Stimulated activated CD4-positive, alpha-beta T cell treated with anti-CD3 and anti-CD28 coated beads, Interleukin-1b, Interleukin-23, amount 100 ng/mL, for 24 hours (primary cell): ENCODE measurements around the gene TBC1D14.

Experiments used
- DNase-seq, 4 experiments: peaks; one replicate each; pipeline ENCODE4 v3.0.0-alpha.2; 2020; ENCODE audit warnings: low read depth in 4 of 4, low spot score in 1 of 4

The TBC1D14 gene, protein sequence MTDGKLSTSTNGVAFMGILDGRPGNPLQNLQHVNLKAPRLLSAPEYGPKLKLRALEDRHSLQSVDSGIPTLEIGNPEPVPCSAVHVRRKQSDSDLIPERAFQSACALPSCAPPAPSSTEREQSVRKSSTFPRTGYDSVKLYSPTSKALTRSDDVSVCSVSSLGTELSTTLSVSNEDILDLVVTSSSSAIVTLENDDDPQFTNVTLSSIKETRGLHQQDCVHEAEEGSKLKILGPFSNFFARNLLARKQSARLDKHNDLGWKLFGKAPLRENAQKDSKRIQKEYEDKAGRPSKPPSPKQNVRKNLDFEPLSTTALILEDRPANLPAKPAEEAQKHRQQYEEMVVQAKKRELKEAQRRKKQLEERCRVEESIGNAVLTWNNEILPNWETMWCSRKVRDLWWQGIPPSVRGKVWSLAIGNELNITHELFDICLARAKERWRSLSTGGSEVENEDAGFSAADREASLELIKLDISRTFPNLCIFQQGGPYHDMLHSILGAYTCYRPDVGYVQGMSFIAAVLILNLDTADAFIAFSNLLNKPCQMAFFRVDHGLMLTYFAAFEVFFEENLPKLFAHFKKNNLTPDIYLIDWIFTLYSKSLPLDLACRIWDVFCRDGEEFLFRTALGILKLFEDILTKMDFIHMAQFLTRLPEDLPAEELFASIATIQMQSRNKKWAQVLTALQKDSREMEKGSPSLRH

DNA sequence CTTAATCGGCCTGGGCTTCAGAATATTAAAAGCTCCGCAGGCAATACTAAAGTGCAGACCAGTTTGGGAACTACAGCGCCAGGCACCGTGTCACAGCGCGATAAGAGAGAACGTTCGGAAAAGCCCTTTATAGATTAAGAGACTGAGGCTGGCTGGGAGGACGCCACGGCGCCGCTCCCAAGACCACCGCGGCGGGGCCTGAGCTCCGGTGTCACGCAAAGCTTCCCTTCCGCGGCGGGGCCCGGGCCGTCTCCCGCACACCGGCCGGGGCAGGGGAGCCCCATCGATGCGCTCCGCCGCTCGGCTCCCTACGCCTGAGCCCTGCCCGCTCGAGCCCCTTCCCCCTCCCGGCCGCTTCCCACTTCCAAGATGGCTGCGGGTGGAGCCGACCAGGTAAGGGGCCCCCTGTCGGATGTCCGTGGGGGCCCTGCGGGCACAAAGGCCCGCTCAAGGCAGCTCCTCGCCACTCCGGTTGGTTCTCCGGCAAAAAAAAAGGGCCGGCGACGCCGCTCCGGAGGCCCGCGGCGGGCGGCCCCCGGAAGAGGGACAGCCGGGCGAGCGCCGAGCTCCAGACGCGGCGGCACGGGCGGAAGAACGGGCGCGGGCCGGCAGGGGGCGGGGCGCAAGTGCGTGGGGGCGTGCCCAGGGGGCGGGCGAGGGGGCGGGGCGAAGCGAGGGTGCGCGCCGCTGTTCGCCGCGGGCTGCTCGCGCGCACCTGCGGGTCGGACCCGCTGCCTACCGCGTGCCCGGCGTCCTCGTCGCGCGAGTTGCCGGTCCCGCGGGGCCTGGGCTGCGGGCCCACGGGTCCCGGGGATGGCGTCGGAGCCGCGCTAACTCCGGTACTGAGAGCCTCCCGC is at the start of gene TBC1D14:
Gene TBC1D14, plus strand, starts transcription at position 714 of the 857 bp plus-strand sequence. CDS start 13,564 bp downstream, outside the sequence.
- DNase-seq, result peak; percentile 76 to 86 (median 83)

DNA sequence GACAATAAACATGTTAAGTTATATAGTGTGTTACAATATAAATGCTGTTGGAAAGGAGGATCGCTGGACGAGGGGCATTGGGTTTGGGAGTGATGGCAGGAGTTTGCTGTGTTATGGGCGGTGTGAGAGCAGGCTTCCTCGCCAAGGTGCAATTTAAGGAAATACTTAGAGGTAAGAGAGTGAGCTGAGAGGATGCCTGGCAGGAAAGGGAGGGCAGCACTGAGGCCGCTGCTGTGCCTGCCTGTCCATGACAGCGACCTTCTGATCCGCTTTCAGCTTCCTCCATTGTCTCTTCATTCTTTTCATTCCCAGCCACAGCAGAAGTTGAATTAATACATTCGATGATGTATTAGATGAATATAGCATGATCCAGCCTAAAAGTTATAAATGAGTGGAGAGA is 41.2 kb upstream of the TBC1D14 start:
- no peak for DNase-seq

DNA sequence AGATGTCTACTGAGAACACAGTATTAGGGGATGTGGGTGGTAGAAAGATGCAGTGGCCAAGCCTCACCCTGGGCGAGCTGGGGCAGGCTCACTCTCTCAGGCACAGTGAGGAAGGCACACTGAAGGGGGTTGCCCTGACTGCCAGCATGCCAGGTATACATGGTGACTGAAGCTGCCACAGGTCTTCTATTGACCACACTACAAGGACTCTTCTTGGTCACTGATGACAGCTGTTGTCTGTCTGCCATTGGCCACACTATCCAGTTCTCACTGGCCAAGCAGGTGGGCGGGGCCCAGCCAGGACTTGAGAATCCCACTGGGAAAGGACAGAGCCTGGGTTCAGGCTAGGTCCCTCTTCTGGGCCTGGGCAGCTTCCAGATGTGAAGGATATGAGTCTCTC is 39.7 kb upstream of the TBC1D14 start:
- DNase-seq, result no peak

DNA sequence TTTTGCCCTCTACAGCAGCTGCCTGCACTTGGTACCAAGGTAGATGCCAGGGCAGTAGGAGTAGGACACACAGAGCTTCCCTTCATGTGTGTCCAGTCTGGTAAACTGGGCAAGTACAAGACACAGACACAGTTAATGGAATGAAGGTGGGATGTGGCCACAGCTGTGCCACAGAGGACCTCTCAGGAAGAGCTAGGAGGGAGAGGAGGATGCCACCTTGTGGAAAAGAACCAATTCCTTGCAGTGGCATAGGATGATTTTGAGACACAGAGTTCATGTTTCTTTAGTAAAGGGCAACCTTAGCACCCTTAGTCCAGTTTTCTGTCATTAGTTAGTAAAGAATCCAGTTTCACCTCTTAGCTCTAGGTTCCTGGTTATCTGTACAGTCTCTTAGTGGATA is 36.3 kb upstream of the TBC1D14 start:
- no peak for DNase-seq

DNA sequence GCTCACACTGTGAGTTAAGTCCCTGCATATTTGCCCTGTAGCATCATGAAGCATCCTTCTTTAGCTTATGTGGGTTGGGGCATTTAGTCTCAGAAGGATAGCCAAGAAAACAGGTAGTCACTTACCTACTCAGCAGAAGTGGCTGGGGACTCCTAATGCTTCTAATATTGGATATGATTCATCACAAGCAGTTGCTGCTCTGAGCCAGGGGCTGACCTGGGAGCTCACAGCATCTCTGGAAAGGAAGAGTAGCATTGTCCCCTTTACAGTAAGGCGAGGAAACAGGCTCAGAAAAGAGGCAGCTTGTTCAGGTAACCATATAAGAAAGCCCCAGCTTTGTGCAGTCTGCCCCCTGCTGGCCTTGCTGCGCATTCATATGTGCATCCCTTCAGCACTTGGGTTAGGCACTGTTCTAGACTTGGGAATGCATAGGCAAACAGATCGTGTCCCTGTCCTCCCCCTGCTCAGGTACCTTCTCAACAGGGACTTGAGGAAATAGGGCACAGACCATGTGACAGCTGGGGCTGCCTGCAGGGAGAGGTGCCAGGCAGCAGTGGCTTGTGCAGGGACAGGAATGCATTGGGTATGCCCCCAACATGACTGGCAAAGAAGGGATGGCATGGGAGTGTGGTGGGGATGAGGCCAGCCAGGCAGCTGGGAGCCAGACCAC is 35.7 kb upstream of the TBC1D14 start:
- peak; percentile 61 to 70 (median 64) for DNase-seq

DNA sequence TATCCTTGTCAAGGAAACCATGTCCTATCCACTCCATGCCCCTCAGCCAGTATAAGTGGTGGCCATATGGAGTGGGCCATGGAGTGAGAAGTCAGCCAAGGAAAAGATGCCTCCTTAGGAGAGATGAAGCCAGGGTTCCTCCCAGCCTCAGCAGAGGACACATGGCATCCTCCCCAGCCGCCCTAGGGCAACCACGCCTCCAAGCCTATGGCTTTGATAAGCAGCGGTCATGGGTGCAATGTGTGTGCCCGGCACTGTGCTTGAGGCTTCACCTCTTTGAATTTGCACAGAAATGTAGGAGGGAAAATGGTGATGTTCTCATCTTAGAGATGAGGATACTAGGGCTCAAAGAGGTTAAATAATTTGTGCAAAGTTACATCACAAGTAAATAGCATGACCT is 34.6 kb upstream of the TBC1D14 start:
- DNase-seq, result no peak

DNA sequence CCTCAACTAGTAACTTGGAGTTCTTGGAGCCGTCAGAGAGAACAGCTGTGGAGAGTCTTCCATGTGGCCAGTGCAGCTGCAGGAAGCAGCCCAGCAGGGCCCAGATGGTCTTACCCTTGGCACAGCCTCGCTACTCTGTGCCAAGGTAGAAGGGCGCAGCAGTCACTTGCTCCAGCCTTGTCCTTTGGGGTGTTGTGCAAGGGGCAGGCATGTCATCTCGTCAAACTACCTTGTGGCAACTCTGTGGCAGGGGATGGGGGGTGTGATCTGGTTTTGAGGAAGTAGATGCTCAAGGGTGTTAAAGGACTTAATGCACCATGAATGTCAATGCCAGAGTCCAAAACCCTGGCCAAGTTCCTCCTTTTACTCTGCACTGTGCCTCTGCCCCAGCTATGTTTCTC is 34.2 kb upstream of the TBC1D14 start:
- no peak for DNase-seq

DNA sequence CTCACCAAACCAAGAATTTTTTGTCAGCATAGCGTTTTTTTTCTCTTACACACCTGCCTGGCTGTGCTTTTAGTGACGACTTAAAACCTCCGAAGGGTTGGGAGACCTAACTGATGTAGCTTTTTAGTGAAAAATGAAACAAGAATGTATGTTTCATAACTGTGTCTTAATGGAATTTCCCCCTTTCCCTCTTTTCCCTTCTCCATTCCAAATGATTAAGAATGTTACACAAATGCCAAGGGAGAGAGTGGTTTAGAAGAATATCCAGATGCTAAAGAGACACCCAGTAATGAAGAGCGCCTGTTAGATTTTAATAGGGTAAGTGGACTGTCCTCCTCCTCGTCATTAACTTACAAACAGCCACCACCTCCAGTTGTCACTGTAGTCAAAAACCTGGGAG is 33.2 kb upstream of the TBC1D14 start:
- DNase-seq, result no peak

DNA sequence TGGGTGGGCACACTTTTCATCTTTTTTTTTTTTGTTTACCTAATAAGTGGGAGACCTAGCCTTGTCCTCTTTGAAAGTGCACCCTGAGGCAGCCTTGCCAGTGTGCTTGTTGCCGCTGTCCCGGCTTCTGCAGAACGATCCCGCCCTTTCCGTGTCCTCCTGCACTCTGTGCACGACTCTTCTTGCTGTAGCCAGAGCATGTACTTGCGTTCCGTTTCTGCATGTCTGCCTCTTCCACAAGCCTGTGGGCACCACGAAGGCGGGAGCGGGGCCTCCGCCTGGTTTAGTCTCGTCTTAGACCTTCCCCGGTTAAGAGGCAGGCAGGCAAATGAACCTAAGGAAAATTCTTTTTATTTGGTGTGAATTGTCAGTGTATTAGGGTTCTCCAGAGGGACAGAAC is 32.6 kb upstream of the TBC1D14 start:
- DNase-seq, result no peak

DNA sequence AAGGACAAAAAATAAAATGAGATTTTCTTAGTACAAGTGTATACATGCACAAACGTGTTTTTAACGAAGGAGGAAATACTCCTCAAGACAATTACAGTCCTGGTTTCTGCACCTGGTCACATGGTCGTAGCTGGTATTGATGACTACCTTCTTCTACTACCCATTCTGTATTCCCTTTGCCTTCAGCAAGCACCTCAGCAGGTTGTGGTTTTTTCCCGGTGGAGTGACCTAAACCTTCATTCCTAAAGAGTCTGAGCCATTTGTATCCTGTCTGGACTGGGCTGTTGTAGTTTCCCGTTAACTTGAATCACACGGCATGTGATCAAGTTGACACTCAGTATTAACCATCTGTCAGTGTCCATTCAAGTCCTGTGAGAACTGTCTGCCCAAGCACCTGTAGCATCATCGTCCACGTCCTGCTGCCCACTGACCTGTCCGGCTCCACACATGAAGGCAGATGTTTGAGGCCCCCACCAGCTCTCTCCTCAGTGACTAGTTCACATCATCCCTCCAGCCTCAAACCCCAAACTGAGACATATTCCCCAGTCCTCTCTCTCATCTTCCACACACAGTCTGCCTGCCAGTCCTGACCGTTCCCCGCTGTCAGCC is 31.1 kb upstream of the TBC1D14 start:
- DNase-seq, result no peak

DNA sequence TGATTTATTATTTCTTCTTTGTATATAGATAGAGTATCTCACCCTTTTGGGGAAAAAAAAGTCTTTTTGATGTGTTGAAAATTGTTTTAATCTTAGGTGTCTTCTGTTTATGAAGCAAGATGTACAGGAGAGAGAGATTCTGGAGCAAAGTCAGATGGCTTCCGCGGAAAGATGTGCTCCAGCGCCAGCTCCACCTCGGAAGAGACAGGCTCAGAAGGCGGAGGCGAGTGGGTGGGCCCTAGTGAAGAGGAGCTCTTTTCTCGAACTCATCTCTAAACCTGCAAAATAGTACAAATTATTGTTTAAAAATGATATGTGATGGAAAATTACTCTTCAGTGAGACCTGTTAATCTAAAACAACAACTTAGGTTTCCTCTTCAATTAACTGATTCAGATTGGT is 28.9 kb upstream of the TBC1D14 start:
- DNase-seq, result no peak

DNA sequence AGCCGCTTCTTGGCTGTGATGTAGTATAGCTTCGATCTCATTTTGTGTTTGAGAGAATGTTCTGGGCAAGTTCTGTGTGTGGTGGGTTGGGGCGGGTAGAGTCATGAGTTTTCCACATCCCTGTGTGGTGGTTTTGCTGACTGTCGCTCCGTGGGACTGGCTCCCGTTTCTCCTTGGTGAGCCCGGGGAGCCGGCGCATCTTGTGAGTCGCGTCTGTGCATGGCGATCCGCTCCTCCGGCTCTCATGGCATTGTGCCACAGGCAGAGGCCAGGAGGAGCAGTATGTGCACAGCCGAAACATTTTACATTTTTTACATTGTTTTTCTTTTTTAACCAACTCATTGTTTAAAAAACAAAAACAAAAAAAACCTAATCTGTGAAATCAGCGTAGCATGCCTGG is 27.7 kb upstream of the TBC1D14 start:
- no peak for DNase-seq

DNA sequence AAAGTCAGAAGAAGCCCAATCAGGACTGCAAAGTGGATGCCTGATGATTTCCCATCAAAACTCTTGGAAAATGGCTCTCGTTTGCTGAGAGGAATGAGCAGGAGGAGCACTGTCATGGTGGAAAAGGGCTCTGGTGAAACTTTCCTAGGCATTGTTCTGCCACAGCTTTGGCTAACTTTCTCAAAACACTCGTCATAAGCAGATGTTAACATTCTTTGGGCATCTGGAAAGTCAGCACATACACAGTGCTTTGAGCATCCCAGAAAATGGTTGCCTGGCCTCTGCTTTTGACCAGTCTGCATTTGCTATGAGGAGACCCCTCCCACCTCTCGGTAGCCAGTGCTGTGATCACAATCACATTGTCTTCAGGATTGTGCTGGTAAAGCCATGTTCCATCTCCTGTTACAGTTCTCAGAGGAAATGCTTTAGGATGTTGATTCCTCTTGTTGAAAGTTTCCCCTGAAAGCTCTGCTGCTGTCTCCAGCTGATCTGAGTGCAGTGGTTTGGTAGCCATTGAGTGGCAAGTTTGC is 25.2 kb upstream of the TBC1D14 start:
- DNase-seq, result no peak

DNA sequence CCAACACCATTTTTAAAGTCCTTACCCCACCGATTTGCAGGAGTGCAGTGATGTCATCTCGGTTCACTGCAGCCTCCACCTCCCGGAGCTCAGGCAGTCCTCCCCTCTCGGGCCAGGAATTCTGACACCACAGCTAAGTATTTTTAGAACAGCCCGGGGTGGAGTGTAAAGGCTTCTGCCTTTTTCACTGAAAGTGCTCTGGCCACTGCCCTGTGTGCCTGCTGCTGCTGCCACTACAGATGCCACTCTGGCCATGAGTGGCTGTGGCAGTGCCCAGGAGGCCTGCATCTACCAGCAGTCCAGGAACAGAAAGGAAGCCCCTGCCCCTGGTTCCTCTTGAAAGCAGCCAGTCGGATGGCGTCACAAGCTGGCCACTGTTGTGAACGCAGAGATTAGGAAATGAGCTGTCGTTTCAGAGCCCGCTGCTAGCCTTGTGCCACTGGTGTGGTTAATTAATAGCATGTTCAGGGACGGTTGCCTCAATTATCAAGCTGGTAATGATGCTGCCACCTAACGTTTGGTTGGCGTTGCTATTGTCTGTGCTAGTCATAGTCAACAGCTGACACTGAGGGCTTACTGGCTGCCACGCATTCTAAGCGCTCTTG is 23.6 kb upstream of the TBC1D14 start:
- DNase-seq, result no peak

DNA sequence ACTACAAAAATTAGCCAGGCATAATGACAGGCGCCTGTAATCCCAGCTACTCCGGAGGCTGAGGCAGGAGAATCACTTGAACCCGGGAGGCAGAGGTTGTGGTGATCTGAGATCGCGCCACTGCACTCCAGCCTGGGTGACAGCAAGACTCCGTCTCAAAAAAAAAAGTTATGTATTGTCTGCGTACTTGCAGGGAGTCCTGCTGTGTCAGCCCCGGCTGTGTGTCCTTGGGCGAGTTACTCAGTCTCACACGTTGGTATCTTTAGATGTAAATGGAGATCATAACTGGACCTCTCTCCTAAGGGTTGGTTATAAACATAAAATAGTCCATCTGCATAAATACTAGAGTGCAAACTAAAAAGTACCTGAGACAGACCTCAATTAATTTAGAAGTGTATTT is 22.7 kb upstream of the TBC1D14 start:
- no peak for DNase-seq

DNA sequence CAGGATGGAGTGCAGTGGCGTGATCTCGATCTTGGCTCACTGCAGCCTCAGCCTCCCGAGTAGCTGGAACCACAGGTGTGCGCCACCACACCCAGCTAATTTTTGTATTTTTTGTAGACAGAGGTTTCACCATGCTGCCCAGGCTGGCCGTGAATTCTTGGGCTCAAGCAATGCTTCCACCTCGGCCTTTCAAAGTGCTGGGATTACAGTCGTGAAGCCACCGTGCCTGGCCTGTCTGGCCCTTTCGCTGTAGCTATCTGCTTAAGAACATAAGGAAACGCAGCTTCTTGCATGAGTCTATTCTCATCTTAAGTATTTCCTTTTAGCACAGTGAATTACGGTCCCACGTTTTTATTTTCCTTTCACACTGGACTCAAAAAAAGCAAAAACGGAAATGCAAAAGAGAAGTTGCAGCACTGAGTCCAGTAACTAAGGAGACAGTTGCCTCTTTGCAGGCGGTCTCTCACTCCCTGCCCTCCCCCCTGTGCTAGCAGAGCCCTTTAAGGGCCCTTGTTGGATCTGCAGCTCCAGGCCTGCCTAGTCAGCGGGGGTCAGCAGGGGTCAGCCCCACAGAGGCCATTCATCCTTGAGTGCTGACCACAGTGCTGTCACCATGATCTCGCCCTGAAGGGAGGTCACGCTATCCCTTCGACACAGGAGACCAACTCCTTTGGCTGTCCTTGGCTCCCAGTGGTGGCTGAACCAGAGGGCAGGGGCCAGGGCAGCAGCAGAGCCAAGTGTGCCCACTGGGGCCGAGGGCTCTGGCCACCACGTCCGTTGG is 21.8 kb upstream of the TBC1D14 start:
- no peak for DNase-seq

DNA sequence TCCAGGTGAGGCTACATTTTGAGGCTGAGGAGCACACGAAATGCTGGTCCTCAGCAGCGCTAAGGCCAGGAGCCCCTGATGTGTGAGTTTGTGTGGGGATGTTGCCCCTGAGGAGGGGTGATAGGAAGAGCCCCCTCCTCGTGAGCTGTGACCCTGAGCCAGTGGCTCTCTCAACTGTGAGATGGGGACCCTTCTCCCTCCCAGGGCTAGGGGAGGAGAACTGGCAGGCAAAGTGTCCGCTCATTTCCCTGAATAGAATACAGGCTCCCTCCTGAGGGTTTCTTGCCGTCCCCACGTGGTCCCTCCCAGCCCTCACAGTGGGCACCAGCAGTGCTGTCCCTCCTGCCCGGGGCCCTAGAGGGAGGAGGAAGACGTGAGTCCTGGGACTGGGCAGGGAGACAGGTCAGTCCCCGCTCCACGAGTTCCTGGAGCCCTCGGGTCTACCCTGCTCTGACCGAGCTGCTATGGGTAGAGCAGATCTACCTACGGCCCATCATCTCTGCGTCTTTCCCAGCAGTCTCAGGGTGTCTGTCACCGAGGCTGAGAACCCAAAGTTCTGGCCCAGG is 21.0 kb upstream of the TBC1D14 start:
- DNase-seq, result no peak

DNA sequence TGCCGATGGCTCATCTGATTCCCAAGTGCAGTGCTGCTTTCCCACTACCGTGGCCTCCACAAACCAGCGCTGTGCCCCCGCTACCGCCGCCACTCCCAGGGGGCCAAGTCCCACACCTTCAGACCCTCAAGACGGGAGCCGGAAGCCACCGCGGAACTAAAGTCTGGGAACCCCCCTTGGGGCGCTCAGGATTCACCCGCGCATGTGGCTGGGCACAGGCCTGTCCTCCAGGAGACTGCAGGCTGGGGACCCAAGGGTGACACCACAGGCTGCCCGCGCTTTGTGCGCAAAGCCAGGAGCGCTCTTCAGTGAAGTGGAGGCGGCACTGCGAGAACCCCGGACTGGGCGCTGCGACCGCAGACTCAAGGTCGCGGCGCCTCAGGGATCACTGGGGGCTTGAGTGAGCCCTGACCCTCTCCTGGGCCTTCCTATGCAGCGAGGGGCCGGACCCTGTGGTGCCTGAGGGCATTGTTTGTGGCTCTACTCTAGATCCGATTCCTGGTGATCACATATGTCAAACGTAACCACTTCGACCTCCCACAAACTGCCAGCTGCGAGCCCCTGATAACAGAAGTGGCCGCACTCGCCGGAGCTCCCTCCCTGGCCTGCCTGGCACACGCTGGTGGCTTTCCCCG is 20.4 kb upstream of the TBC1D14 start:
- no peak for DNase-seq
